H9 (cell line): Measurements from ENCODE around the gene THSD7A. TPM values are rescaled to one million over a fixed set of nuclear protein-coding genes. Genes with fewer than 3 reads are reported as not detected.

Experiments used
- DNase-seq: peaks from one replicate; pipeline ENCODE4 v3.0.0-alpha.2; 2017
- H2AFZ ChIP-seq: one replicate; pipeline ENCODE4 v1.6.1; 2013; ENCODE audit warnings: mild to moderate bottlenecking, low read length, control low read depth, moderate library complexity
- H2AK5ac ChIP-seq: 2 replicates; pipeline ENCODE4 v1.6.1; 2013; ENCODE audit warnings: low read length, control low read depth, mixed read lengths; ENCODE audit not compliant: insufficient read length
- H2BK120ac ChIP-seq: one replicate; pipeline ENCODE4 v1.6.1; 2013; ENCODE audit warnings: low read depth, mild to moderate bottlenecking, low read length, control low read depth, inconsistent platforms; ENCODE audit not compliant: poor library complexity, severe bottlenecking
- H2BK12ac ChIP-seq: 2 replicates; pipeline ENCODE4 v1.6.1; 2013; ENCODE audit warnings: low read length, control low read depth, mixed read lengths, low read depth; ENCODE audit not compliant: insufficient read length
- H2BK15ac ChIP-seq: 2 replicates; pipeline ENCODE4 v1.6.1; 2013; ENCODE audit warnings: low read depth, low read length, control low read depth
- H2BK20ac ChIP-seq: one replicate; pipeline ENCODE4 v1.6.1; 2013; ENCODE audit warnings: low read depth, mild to moderate bottlenecking, low read length, control low read depth, inconsistent platforms; ENCODE audit not compliant: poor library complexity, severe bottlenecking
- H2BK5ac ChIP-seq: 2 replicates; pipeline ENCODE4 v1.6.1; 2013; ENCODE audit warnings: low read length, control low read depth, mixed read lengths; ENCODE audit not compliant: insufficient read length
- H3K14ac ChIP-seq: 2 replicates; pipeline ENCODE4 v1.6.1; 2013; ENCODE audit warnings: low read length, control low read depth; ENCODE audit not compliant: insufficient read depth
- H3K18ac ChIP-seq: 2 replicates; pipeline ENCODE4 v1.6.1; 2013; ENCODE audit warnings: low read depth, mild to moderate bottlenecking, mixed read lengths, low read length, control low read depth; ENCODE audit not compliant: insufficient read length
- H3K23ac ChIP-seq: 2 replicates; pipeline ENCODE4 v1.6.1; 2013; ENCODE audit warnings: low read length, control low read depth, mixed read lengths, low read depth; ENCODE audit not compliant: insufficient read length
- H3K23me2 ChIP-seq: 2 replicates; pipeline ENCODE4 v1.6.1; 2013; ENCODE audit warnings: low read depth, mild to moderate bottlenecking, mixed read lengths, low read length, control low read depth; ENCODE audit not compliant: insufficient read length, poor library complexity, severe bottlenecking
- H3K27ac ChIP-seq: 2 replicates; pipeline ENCODE4 v1.5.1; 2013; ENCODE audit warnings: low read length, control low read depth, mixed read lengths, low read depth; ENCODE audit not compliant: insufficient read length
- H3K27me3 ChIP-seq: 2 replicates; pipeline ENCODE4 v1.6.1; 2013; ENCODE audit warnings: low read length, control low read depth, inconsistent platforms; ENCODE audit not compliant: insufficient read depth
- H3K4ac ChIP-seq: 2 replicates; pipeline ENCODE4 v1.6.1; 2013; ENCODE audit warnings: low read depth, mild to moderate bottlenecking, control low read depth, inconsistent platforms, low read length, moderate library complexity
- H3K4me1 ChIP-seq: 2 replicates; pipeline ENCODE4 v1.6.1; 2013; ENCODE audit warnings: low read length, control low read depth, inconsistent platforms; ENCODE audit not compliant: insufficient read depth
- H3K4me2 ChIP-seq: 2 replicates; pipeline ENCODE4 v1.6.1; 2013; ENCODE audit warnings: low read length, control low read depth, mixed read lengths; ENCODE audit not compliant: insufficient read length, insufficient read depth
- H3K56ac ChIP-seq: 2 replicates; pipeline ENCODE4 v1.6.1; 2013; ENCODE audit warnings: low read depth, mild to moderate bottlenecking, mixed read lengths, low read length, control low read depth; ENCODE audit not compliant: insufficient read length
- H3K79me1 ChIP-seq: 2 replicates; pipeline ENCODE4 v1.6.1; 2013; ENCODE audit warnings: low read depth, mild to moderate bottlenecking, moderate library complexity, low read length, control low read depth, inconsistent platforms; ENCODE audit not compliant: insufficient read depth, poor library complexity, severe bottlenecking
- H3K79me2 ChIP-seq: 2 replicates; pipeline ENCODE4 v1.6.1; 2013; ENCODE audit warnings: low read length, control low read depth, inconsistent platforms; ENCODE audit not compliant: insufficient read depth
- H3K9ac ChIP-seq: 2 replicates; pipeline ENCODE4 v1.6.1; 2013; ENCODE audit warnings: low read length, control low read depth, mixed read lengths; ENCODE audit not compliant: insufficient read length; ENCODE audit errors: extremely low read depth
- H3K9me3 ChIP-seq: one replicate; pipeline ENCODE4 v1.6.1; 2013; ENCODE audit warnings: low read depth, low read length, inconsistent platforms; ENCODE audit not compliant: control insufficient read depth
- H3T11ph ChIP-seq: one replicate; pipeline ENCODE4 v1.6.1; 2013; ENCODE audit warnings: mild to moderate bottlenecking, low read length, control low read depth, inconsistent platforms
- H4K20me1 ChIP-seq: one replicate; pipeline ENCODE4 v1.6.1; 2013; ENCODE audit not compliant: control insufficient read depth, insufficient read length, insufficient read depth
- H4K5ac ChIP-seq: 2 replicates; pipeline ENCODE4 v1.6.1; 2013; ENCODE audit warnings: low read depth, mild to moderate bottlenecking, mixed read lengths, low read length, control low read depth; ENCODE audit not compliant: insufficient read length
- H4K8ac ChIP-seq: replicated peaks from 2 replicates; pipeline ENCODE4 v1.6.1; 2013; ENCODE audit warnings: low read length, control low read depth, mixed read lengths, low read depth; ENCODE audit not compliant: insufficient read length
- H4K91ac ChIP-seq: 2 replicates; pipeline ENCODE4 v1.6.1; 2013; ENCODE audit warnings: low read depth, mild to moderate bottlenecking, moderate library complexity, mixed read lengths, low read length, control low read depth; ENCODE audit not compliant: insufficient read length
- H3K27ac Mint-ChIP-seq, 3 experiments: 2 replicates in 2 of 3; 3 replicates in 1 of 3; pipeline ENCODE4 v1.8.0; 2020 to 2021; ENCODE audit warnings: mixed read lengths in 3 of 3, mild to moderate bottlenecking in 1 of 3, moderate library complexity in 1 of 3
- H3K27me3 Mint-ChIP-seq: 2 replicates; pipeline ENCODE4 v1.8.0; 2021; ENCODE audit warnings: low read depth, mild to moderate bottlenecking, moderate library complexity, mixed read lengths
- H3K36me3 Mint-ChIP-seq, 3 experiments: 2 replicates in 2 of 3; 3 replicates in 1 of 3; pipeline ENCODE4 v1.8.0; 2020 to 2021; ENCODE audit warnings: low read depth in 3 of 3, mixed read lengths in 3 of 3; ENCODE audit not compliant: insufficient read depth in 1 of 3
- H3K4me1 Mint-ChIP-seq, 2 experiments: 2 replicates each; pipeline ENCODE4 v1.8.0; 2020; ENCODE audit warnings: mixed read lengths in 2 of 2
- H3K4me3 Mint-ChIP-seq, 2 experiments: 2 replicates in 1 of 2; 3 replicates in 1 of 2; pipeline ENCODE4 v1.8.0; 2020 to 2021; ENCODE audit warnings: mild to moderate bottlenecking in 2 of 2, mixed read lengths in 2 of 2, moderate library complexity in 1 of 2
- H3K9me3 Mint-ChIP-seq, 2 experiments: 2 replicates in 1 of 2; 3 replicates in 1 of 2; pipeline ENCODE4 v1.8.0; 2020; ENCODE audit warnings: mild to moderate bottlenecking in 2 of 2, mixed read lengths in 2 of 2, moderate library complexity in 1 of 2
- total RNA-seq: library from RNA; stranded (reverse); gene quantifications from 2 replicates; pipeline ENCODE4 v1.2.1, GENCODE V29; 2021
- TF ChIP-seq, protein P1 (sequence below): fragments of 200-600 bp; sonication (generic); conservative IDR thresholded peaks from 3 replicates; pipeline ENCODE4 v1.8.0; 2021; ENCODE audit warnings: antibody characterized with exemption, mild to moderate bottlenecking

Gene THSD7A
- total RNA-seq, 1 experiment from 2014 or later = 0.42 TPM

DNA sequence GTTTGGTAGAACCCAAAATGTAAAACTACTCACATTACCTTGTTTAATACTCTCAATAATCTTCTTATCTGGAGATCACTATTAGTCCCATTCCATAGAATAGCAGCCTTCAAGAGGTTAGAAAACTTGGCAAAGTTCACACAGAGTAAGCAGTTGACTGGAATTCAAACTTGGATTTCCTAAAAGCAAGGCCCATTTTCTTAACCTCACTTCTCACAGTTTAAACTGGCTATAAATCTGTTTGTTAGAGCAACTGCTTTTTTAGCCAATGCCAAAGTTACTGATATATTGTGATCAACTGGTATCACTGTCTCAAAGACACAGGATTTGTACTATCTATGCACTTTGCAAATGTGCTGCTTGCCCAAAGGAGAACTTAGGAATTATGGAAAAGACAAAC, 230.2 kb downstream of the THSD7A start:
- H3K27me3 Mint-ChIP-seq = no peaks in the 10 kb centered on the region
- no peak overlapping the region for H3K4me2 ChIP-seq
- H3K36me3 Mint-ChIP-seq = peaks cover 2 to 7% (median 4%) of the 10 kb centered on the region in 3 experiments; a peak in 5 of 7 replicates
- H4K8ac ChIP-seq = no peak overlapping the region
- H2BK12ac ChIP-seq = no peak overlapping the region
- peaks cover 5% of the 10 kb centered on the region; the same call in 1 of the 2 replicates for H3K4me1 ChIP-seq
- no peak overlapping the region for H3K23ac ChIP-seq
- no peak overlapping the region for H3K4ac ChIP-seq
- no peak overlapping the region for H3K4me3 Mint-ChIP-seq
- no peak overlapping the region for H2BK5ac ChIP-seq
- H3K56ac ChIP-seq = no peak overlapping the region
- H2BK120ac ChIP-seq = no peak overlapping the region
- H3K9me3 Mint-ChIP-seq = peaks cover 0 to 4% of the 10 kb centered on the region in 2 experiments; a peak in 4 of 5 replicates
- no peak overlapping the region for H2BK20ac ChIP-seq
- H2BK15ac ChIP-seq = no peak overlapping the region
- no peak for DNase-seq
- H4K20me1 ChIP-seq = no peaks in the 10 kb centered on the region
- H2AFZ ChIP-seq = no peak overlapping the region
- H3K27ac ChIP-seq = no peak overlapping the region
- no peaks in the 10 kb centered on the region for H3K79me2 ChIP-seq
- no peak overlapping the region for H4K91ac ChIP-seq
- no peaks in the 10 kb centered on the region for H3K23me2 ChIP-seq
- no peaks in the 10 kb centered on the region for H3K9me3 ChIP-seq
- no peak overlapping the region for H3K14ac ChIP-seq
- TF ChIP-seq, protein P1, sequence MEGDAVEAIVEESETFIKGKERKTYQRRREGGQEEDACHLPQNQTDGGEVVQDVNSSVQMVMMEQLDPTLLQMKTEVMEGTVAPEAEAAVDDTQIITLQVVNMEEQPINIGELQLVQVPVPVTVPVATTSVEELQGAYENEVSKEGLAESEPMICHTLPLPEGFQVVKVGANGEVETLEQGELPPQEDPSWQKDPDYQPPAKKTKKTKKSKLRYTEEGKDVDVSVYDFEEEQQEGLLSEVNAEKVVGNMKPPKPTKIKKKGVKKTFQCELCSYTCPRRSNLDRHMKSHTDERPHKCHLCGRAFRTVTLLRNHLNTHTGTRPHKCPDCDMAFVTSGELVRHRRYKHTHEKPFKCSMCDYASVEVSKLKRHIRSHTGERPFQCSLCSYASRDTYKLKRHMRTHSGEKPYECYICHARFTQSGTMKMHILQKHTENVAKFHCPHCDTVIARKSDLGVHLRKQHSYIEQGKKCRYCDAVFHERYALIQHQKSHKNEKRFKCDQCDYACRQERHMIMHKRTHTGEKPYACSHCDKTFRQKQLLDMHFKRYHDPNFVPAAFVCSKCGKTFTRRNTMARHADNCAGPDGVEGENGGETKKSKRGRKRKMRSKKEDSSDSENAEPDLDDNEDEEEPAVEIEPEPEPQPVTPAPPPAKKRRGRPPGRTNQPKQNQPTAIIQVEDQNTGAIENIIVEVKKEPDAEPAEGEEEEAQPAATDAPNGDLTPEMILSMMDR = no peak
- H3T11ph ChIP-seq = no peak overlapping the region
- H4K5ac ChIP-seq = no peak overlapping the region
- H3K18ac ChIP-seq = no peak overlapping the region
- H2AK5ac ChIP-seq = no peak overlapping the region
- H3K9ac ChIP-seq = no peak overlapping the region
- H3K4me1 Mint-ChIP-seq = peaks cover 7 to 9% of the 10 kb centered on the region in 2 experiments; a peak in 3 of 4 replicates
- H3K27me3 ChIP-seq = no peaks in the 10 kb centered on the region
- H3K79me1 ChIP-seq = no peaks in the 10 kb centered on the region
- no peak overlapping the region for H3K27ac Mint-ChIP-seq
